GM23338 (cell line): ENCODE results near the gene C1orf21. TPM values are rescaled to one million over a fixed set of nuclear protein-coding genes. Genes with fewer than 3 reads are reported as not detected.

Experiments
- ATAC-seq: fragments of 200-7000 bp; cut with Tn5 transposase; 3 replicates; pipeline ENCODE4 v1.9.1; 2020
- DNase-seq: peaks from one replicate; pipeline ENCODE4 v3.0.0-alpha.2; 2015; ENCODE audit warnings: low spot score
- H2AFZ ChIP-seq: fragments of 200-600 bp; sonication (generic); 2 replicates; pipeline ENCODE4 v1.8.0; 2016; ENCODE audit warnings: antibody characterized with exemption, mild to moderate bottlenecking, moderate library complexity
- H3F3A ChIP-seq: fragments of 200-600 bp; sonication (generic); replicated peaks from 2 replicates; pipeline ENCODE4 v1.8.0; 2017; ENCODE audit warnings: antibody characterized with exemption, mixed run types, low read depth
- H3K27ac ChIP-seq: fragments of 200-600 bp; sonication (generic); 2 replicates; pipeline ENCODE4 v1.6.1; 2016; ENCODE audit warnings: low read depth
- H3K27me3 ChIP-seq: fragments of 200-600 bp; sonication (generic); 2 replicates; pipeline ENCODE4 v1.8.0; 2016; ENCODE audit warnings: mild to moderate bottlenecking, mixed run types, moderate library complexity; ENCODE audit not compliant: insufficient read depth
- H3K36me3 ChIP-seq: fragments of 200-600 bp; sonication (generic); 2 replicates; pipeline ENCODE4 v1.8.0; 2016; ENCODE audit warnings: mild to moderate bottlenecking; ENCODE audit not compliant: insufficient read depth
- H3K4me1 ChIP-seq: fragments of 200-600 bp; sonication (generic); 2 replicates; pipeline ENCODE4 v1.8.0; 2016; ENCODE audit warnings: mild to moderate bottlenecking, moderate library complexity; ENCODE audit not compliant: insufficient read depth
- H3K4me2 ChIP-seq: fragments of 200-600 bp; sonication (generic); 2 replicates; pipeline ENCODE4 v1.7.1; 2017; ENCODE audit warnings: mixed run types
- H3K4me3 ChIP-seq: fragments of 200-600 bp; sonication (generic); 2 replicates; pipeline ENCODE4 v1.6.1; 2016; ENCODE audit warnings: mixed run types
- H3K79me2 ChIP-seq: fragments of 200-600 bp; sonication (generic); replicated peaks from 2 replicates; pipeline ENCODE4 v1.8.0; 2017; ENCODE audit warnings: mild to moderate bottlenecking; ENCODE audit not compliant: insufficient read depth
- H3K9me2 ChIP-seq: fragments of 200-600 bp; sonication (generic); 2 replicates; pipeline ENCODE4 v1.8.0; 2017; ENCODE audit not compliant: insufficient read depth
- H4K20me1 ChIP-seq: fragments of 200-600 bp; sonication (generic); replicated peaks from 2 replicates; pipeline ENCODE4 v1.8.0; 2017; ENCODE audit warnings: mild to moderate bottlenecking; ENCODE audit not compliant: insufficient read depth
- H3K27ac Mint-ChIP-seq: 2 replicates; pipeline ENCODE4 v1.8.0; 2020; ENCODE audit warnings: inconsistent platforms, mild to moderate bottlenecking, moderate library complexity, mixed read lengths
- H3K27me3 Mint-ChIP-seq: 3 replicates; pipeline ENCODE4 v1.8.0; 2022; ENCODE audit warnings: low read depth, mild to moderate bottlenecking, moderate library complexity, mixed read lengths, inconsistent platforms; ENCODE audit not compliant: insufficient read depth, poor library complexity
- H3K36me3 Mint-ChIP-seq: 3 replicates; pipeline ENCODE4 v1.8.0; 2021; ENCODE audit warnings: low read depth, mild to moderate bottlenecking, inconsistent platforms, moderate library complexity, mixed read lengths
- H3K4me1 Mint-ChIP-seq: 3 replicates; pipeline ENCODE4 v1.8.0; 2020; ENCODE audit warnings: mild to moderate bottlenecking, inconsistent platforms, mixed read lengths
- H3K4me3 Mint-ChIP-seq: 3 replicates; pipeline ENCODE4 v1.8.0; 2021; ENCODE audit warnings: moderate library complexity, mild to moderate bottlenecking, inconsistent platforms, mixed read lengths
- H3K9me3 Mint-ChIP-seq: 3 replicates; pipeline ENCODE4 v1.8.0; 2020; ENCODE audit warnings: moderate library complexity, mild to moderate bottlenecking, inconsistent platforms, mixed read lengths
- CTCF ChIP-seq, 2 experiments: fragments of 200-600 bp in 1 of 2; sonication (generic) in 1 of 2; conservative IDR thresholded peaks; 2 replicates each; pipeline versions ENCODE4 v1.5.1 to v1.6.1; 2016 to 2017; ENCODE audit warnings: antibody characterized with exemption in 2 of 2, low read depth in 2 of 2, mild to moderate bottlenecking in 2 of 2, moderate library complexity in 1 of 2
- EZH2 ChIP-seq: fragments of 200-600 bp; sonication (generic); IDR thresholded peaks from one replicate; pipeline ENCODE4 v1.8.0; 2017; ENCODE audit warnings: antibody characterized with exemption, mild to moderate bottlenecking, low read depth; ENCODE audit not compliant: unreplicated experiment
- JUNB ChIP-seq: IDR thresholded peaks from one replicate; pipeline ENCODE4 v1.6.1; 2016; ENCODE audit warnings: antibody characterized with exemption; ENCODE audit not compliant: unreplicated experiment
- NANOG ChIP-seq: IDR thresholded peaks from 2 replicates; pipeline ENCODE4 v1.6.1; 2016; ENCODE audit warnings: antibody characterized with exemption, borderline replicate concordance
- POLR2AphosphoS5 ChIP-seq: IDR thresholded peaks from 2 replicates; pipeline ENCODE4 v1.6.1; 2016; ENCODE audit warnings: antibody characterized with exemption, low read depth
- REST ChIP-seq: IDR thresholded peaks from one replicate; pipeline ENCODE4 v1.6.1; 2018; ENCODE audit warnings: antibody characterized with exemption; ENCODE audit not compliant: unreplicated experiment
- STAT1 ChIP-seq: IDR thresholded peaks from one replicate; pipeline ENCODE4 v1.6.1; 2016; ENCODE audit warnings: antibody characterized with exemption; ENCODE audit not compliant: unreplicated experiment
- ZNF331 ChIP-seq: fragments of 250-450 bp; sonication (Bioruptor Pico); IDR thresholded peaks from 2 replicates; pipeline ENCODE4 v1.5.0; 2020; ENCODE audit warnings: low read depth, mild to moderate bottlenecking, moderate library complexity
- polyA plus RNA-seq: library from polyadenylated mRNA; unstranded; fragments of >200 nt; fragmentation: Nextera tagmentation; extraction: Ambion mirVana; gene quantifications from 2 replicates; pipeline ENCODE4 v1.2.1, GENCODE V29; 2016
- total RNA-seq: library from RNA; depleted of rRNA; stranded (reverse); fragments of >200 nt; shearing (Covaris generic); gene quantifications from 2 replicates; pipeline ENCODE4 v1.2.3, GENCODE V29; 2014

The C1orf21 gene
- total and polyA plus RNA-seq, 2 experiments from 2014 or later: 28.0 to 40.4 TPM

GRCh38 chr1:184626076-184627006 is 239.5 kb downstream of the C1orf21 start (continued):
- TF ChIP-seq REST: no peak
- TF ChIP-seq STAT1: no peak
- TF ChIP-seq JUNB: no peak
- no peak for TF ChIP-seq CTCF (conservative IDR thresholded peaks at IDR 0.05; ENCODE audit: low read depth in 2 of 2)
- no peak for TF ChIP-seq ZNF331 (CRISPR knock-in tag)
- TF ChIP-seq NANOG: no peak
- no peak for TF ChIP-seq POLR2AphosphoS5
- no peak for TF ChIP-seq EZH2

DNA sequence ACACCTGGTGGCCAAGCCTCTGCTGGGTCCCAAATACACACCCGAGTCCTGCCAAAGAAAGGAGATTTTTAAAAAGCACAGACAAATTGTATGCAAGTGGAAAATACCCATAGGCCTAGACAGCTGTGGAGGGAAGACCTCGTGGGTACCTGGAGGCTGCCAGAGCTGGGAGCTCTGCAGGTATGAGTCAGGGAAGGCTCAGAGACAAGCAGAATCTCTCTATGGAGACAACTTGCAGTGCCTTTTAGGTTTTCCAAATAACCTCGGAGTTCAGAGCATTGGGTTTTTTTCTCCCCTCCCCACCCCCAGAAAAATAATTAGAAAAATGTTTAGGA is 240.1 kb downstream of the C1orf21 start:
- H3K27ac Mint-ChIP-seq: no peak overlapping the region
- H3K27me3 ChIP-seq: no peaks in the 10 kb centered on the region
- H3K4me1 Mint-ChIP-seq: peaks cover 9% of the 10 kb centered on the region
- H3K79me2 ChIP-seq: no peaks in the 10 kb centered on the region
- TF ChIP-seq POLR2AphosphoS5: no peak
- no peak for TF ChIP-seq REST
- H3F3A ChIP-seq: no peaks in the 10 kb centered on the region
- no peak overlapping the region for H3K4me3 ChIP-seq
- H4K20me1 ChIP-seq: peaks cover 4% of the 10 kb centered on the region; the same call in 1 of the 2 replicates
- H3K27ac ChIP-seq: no peak overlapping the region
- H3K4me1 ChIP-seq: no peaks in the 10 kb centered on the region
- DNase-seq: no peak
- no peak overlapping the region for H3K4me2 ChIP-seq
- H2AFZ ChIP-seq: no peak overlapping the region
- ATAC-seq: no peak
- 0 out of 2 replicates have a peak, but pooled peaks cover 4% of the 10 kb centered on the region for H3K9me2 ChIP-seq
- peaks cover 4% of the 10 kb centered on the region for H3K27me3 Mint-ChIP-seq
- H3K36me3 ChIP-seq: no peaks in the 10 kb centered on the region; the same call in 1 of the 2 replicates
- H3K36me3 Mint-ChIP-seq: no peaks in the 10 kb centered on the region
- H3K9me3 Mint-ChIP-seq: no peaks in the 10 kb centered on the region
- no peak overlapping the region for H3K4me3 Mint-ChIP-seq
